K562 (cell line): ENCODE measurements around the gene PCDH9. TPM values are rescaled to one million over a fixed set of nuclear protein-coding genes. Genes with fewer than 3 reads are reported as not detected.

ENCODE experiments used
- ATAC-seq: fragments of 200-7000 bp; cut with Tn5 transposase; 3 replicates; pipeline ENCODE4 v1.9.1; 2020; ENCODE audit warnings: moderate library complexity
- BruUV-seq: library from RNA; stranded (reverse); fragments of 400-500 nt; replicated peaks from 2 replicates; lab custom pipeline; 2021; lab: Mats Ljungman, UMichigan
- CTCF ChIA-PET: fragments of 300-600 bp; formaldehyde crosslinking; extraction: SDS; loops from one replicate; lab custom pipeline; 2021; ENCODE audit warnings: low intra/inter-chr PET ratio; lab: Yijun Ruan, JAX
- POLR2A ChIA-PET: fragments of 300-600, 350-650 bp; sonication (Branson Sonifier 250); formaldehyde crosslinking; extraction: SDS; loops from one replicate; lab custom pipeline; 2021; ENCODE audit warnings: antibody characterized with exemption, inconsistent platforms; lab: Yijun Ruan, JAX
- DNase-seq, 4 experiments: peaks; one replicate each; pipeline versions ENCODE4 v3.0.0 to v3.0.0-alpha.2; 2011 to 2018; ENCODE audit warnings: low spot score in 3 of 4, mixed read lengths in 3 of 4; ENCODE audit errors: extremely low read depth in 1 of 4
- FAIRE-seq: peaks from 2 replicates; lab custom pipeline; 2011; peaks lifted over from hg19 to GRCh38; lab: Jason Lieb, UNC
- H2AFZ ChIP-seq: 2 replicates; pipeline ENCODE4 v1.6.0; 2011; ENCODE audit warnings: low read depth, low read length, control low read depth, inconsistent platforms
- H3K27ac ChIP-seq: fragments of 200-600 bp; 3 replicates; pipeline ENCODE4 v1.8.0; 2011; ENCODE audit warnings: low read depth, mild to moderate bottlenecking, control low read depth, inconsistent platforms, low read length, moderate library complexity, mixed read lengths; ENCODE audit errors: extremely low read depth
- H3K27me3 ChIP-seq, 2 experiments: fragments of 300-600 bp in 1 of 2; 2 replicates in 1 of 2; 3 replicates in 1 of 2; pipeline versions ENCODE4 v1.6.0 to v1.8.0; 2011; ENCODE audit warnings: inconsistent platforms in 2 of 2, low read length in 2 of 2, mild to moderate bottlenecking in 1 of 2, mixed read lengths in 1 of 2, moderate library complexity in 1 of 2; ENCODE audit not compliant: control insufficient read depth in 2 of 2, insufficient read depth in 2 of 2
- H3K36me3 ChIP-seq: fragments of 300-600 bp; 3 replicates; pipeline ENCODE4 v1.8.0; 2011; ENCODE audit warnings: mild to moderate bottlenecking, low read length, inconsistent platforms; ENCODE audit not compliant: control insufficient read depth, insufficient read depth
- H3K4me1 ChIP-seq, 2 experiments: fragments of 200-600 bp in 1 of 2; replicated peaks in 1 of 2; 2 replicates in 1 of 2; 3 replicates in 1 of 2; pipeline versions ENCODE4 v1.5.1 to v1.8.0; 2011; ENCODE audit warnings: inconsistent platforms in 2 of 2, low read length in 2 of 2, mild to moderate bottlenecking in 1 of 2, mixed read lengths in 1 of 2, moderate library complexity in 1 of 2; ENCODE audit not compliant: control insufficient read depth in 2 of 2, insufficient read depth in 2 of 2
- H3K4me2 ChIP-seq: 2 replicates; pipeline ENCODE4 v1.6.1; 2011; ENCODE audit warnings: low read length, control low read depth, inconsistent platforms, mixed read lengths; ENCODE audit not compliant: insufficient read depth
- H3K4me3 ChIP-seq: fragments of 200-600 bp; sonication (generic), shearing (Covaris generic); 2 replicates; pipeline ENCODE4 v1.5.1; 2016; ENCODE audit warnings: control low read depth, inconsistent platforms
- H3K79me2 ChIP-seq: fragments of 200-600 bp; 3 replicates; pipeline ENCODE4 v1.8.0; 2011; ENCODE audit warnings: low read length, inconsistent platforms; ENCODE audit not compliant: control insufficient read depth, insufficient read depth
- H3K9ac ChIP-seq, 2 experiments: 2 replicates each; pipeline versions ENCODE4 v1.6.0 to v1.6.1; 2011; ENCODE audit warnings: low read depth in 2 of 2, low read length in 2 of 2, control low read depth in 1 of 2, inconsistent platforms in 1 of 2, mild to moderate bottlenecking in 1 of 2, mixed read lengths in 1 of 2; ENCODE audit not compliant: insufficient read depth in 1 of 2
- H3K9me1 ChIP-seq: one replicate; pipeline ENCODE4 v1.6.0; 2011; ENCODE audit warnings: inconsistent platforms, mild to moderate bottlenecking, low read length, moderate library complexity; ENCODE audit not compliant: control insufficient read depth, insufficient read depth
- H3K9me3 ChIP-seq: replicated peaks from 2 replicates; pipeline ENCODE4 v1.5.1; 2011; ENCODE audit warnings: low read depth, low read length, inconsistent platforms; ENCODE audit not compliant: control insufficient read depth, insufficient read depth
- H4K20me1 ChIP-seq: replicated peaks from 2 replicates; pipeline ENCODE4 v1.6.1; 2011; ENCODE audit warnings: low read length, inconsistent platforms, mixed read lengths; ENCODE audit not compliant: control insufficient read depth, insufficient read depth
- ASH1L ChIP-seq: fragments of 450-650 bp; IDR thresholded peaks from 2 replicates; pipeline ENCODE4 v1.6.1; 2018; ENCODE audit warnings: borderline replicate concordance, mild to moderate bottlenecking, low read depth; ENCODE audit not compliant: partially characterized antibody
- CBFB ChIP-seq: sonication (generic); formaldehyde crosslinking; IDR thresholded peaks from 2 replicates; pipeline ENCODE4 v1.4.0; 2020; ENCODE audit warnings: mild to moderate bottlenecking, missing genetic modification reagents
- COPS2 ChIP-seq: fragments of 450-650 bp; conservative IDR thresholded peaks from 2 replicates; pipeline ENCODE4 v1.6.1; 2016; ENCODE audit warnings: mild to moderate bottlenecking, moderate library complexity
- FOXK2 ChIP-seq, 2 experiments: fragments of 450-650 bp; IDR thresholded peaks in 1 of 2; conservative IDR thresholded peaks in 1 of 2; 2 replicates each; pipeline ENCODE4 v1.6.1; 2016; ENCODE audit warnings: low read depth in 2 of 2, mild to moderate bottlenecking in 1 of 2
- HDAC8 ChIP-seq: fragments of 450-650 bp; IDR thresholded peaks from 2 replicates; pipeline ENCODE4 v1.6.1; 2016; ENCODE audit warnings: mild to moderate bottlenecking, missing genetic modification characterization, moderate library complexity, missing compliant biosample characterization
- KHSRP ChIP-seq: fragments of 450-650 bp; IDR thresholded peaks from 2 replicates; pipeline ENCODE4 v1.6.1; 2017
- KLF6 ChIP-seq: fragments of 250-450 bp; sonication (Bioruptor Pico); IDR thresholded peaks from 2 replicates; pipeline ENCODE4 v1.4.0; 2020; ENCODE audit warnings: mild to moderate bottlenecking, moderate library complexity, borderline replicate concordance
- MED1 ChIP-seq: sonication (generic); formaldehyde crosslinking; IDR thresholded peaks from 2 replicates; pipeline ENCODE4 v1.8.1; 2023; ENCODE audit warnings: missing genetic modification reagents, borderline replicate concordance
- NUFIP1 ChIP-seq: fragments of 450-650 bp; IDR thresholded peaks from 2 replicates; pipeline ENCODE4 v1.6.1; 2018; ENCODE audit not compliant: partially characterized antibody
- RFX7 ChIP-seq: fragments of 250-450 bp; sonication (Bioruptor Pico); IDR thresholded peaks from 2 replicates; pipeline ENCODE4 v1.5.1; 2021; ENCODE audit warnings: mild to moderate bottlenecking
- WGBS: fragments of 100-300 bp; shearing (Covaris generic); methylation state at CpG from one replicate; pipeline ENCODE4 v1.1.6; 2016; ENCODE audit warnings: low coverage, mixed read lengths; ENCODE audit not compliant: insufficient coverage; ENCODE audit errors: missing lambda C conversion rate; 5-methylcytosine and 5-hydroxymethylcytosine counted together
- in situ Hi-C: fragments of 300-500 bp; cut with MboI; formaldehyde crosslinking; loops from 4 replicates; pipeline ENCODE4 v1.15.0; 2018; ENCODE audit warnings: inconsistent platforms, mixed read lengths
- intact Hi-C: fragments of 100-400 bp; cut with micrococcal nuclease; formaldehyde crosslinking; loops from 2 replicates; pipeline ENCODE4 v1.14.2; 2022
- polyA plus RNA-seq, 8 experiments: library from polyadenylated mRNA; depleted of rRNA in 4 of 8; stranded (reverse) in 5 of 8; unstranded in 3 of 8; fragments of >200 nt; fragmentation: Nextera tagmentation in 2 of 8; fragmentation: Illumina TruSeq in 1 of 8; extraction: Ambion mirVana in 2 of 8; extraction: Trizol in 1 of 8; gene quantifications; 2 replicates each; pipeline versions ENCODE4 v1.2.1 to v1.2.3, GENCODE V29; 2011 to 2014; ENCODE audit warnings: inconsistent platforms in 1 of 8, missing spikeins in 1 of 8
- total RNA-seq, 7 experiments: library from RNA; depleted of rRNA in 6 of 7; stranded (reverse); fragments of >200 nt in 6 of 7; fragmentation: Illumina TruSeq in 2 of 7; extraction: Trizol in 2 of 7; gene quantifications; 2 replicates each; pipeline versions ENCODE4 v1.2.1 to v1.2.3, GENCODE V29; 2011 to 2021; ENCODE audit warnings: low replicate concordance in 1 of 7
- TF ChIP-seq, protein P1 (sequence below), 2 experiments: IDR thresholded peaks in 1 of 2; conservative IDR thresholded peaks in 1 of 2; 2 replicates each; pipeline ENCODE4 v1.6.1; 2016; ENCODE audit warnings: low read depth in 2 of 2, mild to moderate bottlenecking in 1 of 2, missing compliant biosample characterization in 1 of 2, missing genetic modification characterization in 1 of 2, moderate library complexity in 1 of 2
- TF ChIP-seq, protein P2 (sequence below): fragments of 450-650 bp; IDR thresholded peaks from 2 replicates; pipeline ENCODE4 v1.6.1; 2016; ENCODE audit warnings: borderline replicate concordance
- TF ChIP-seq, protein P3 (sequence below): sonication (generic); IDR thresholded peaks from 2 replicates; pipeline ENCODE4 v1.6.1; 2016

The PCDH9 gene
- total and polyA plus RNA-seq, 9 of the 15 experiments (the other 6 are each of a cell fraction or from before 2014, with no cell fraction given): 1.1 to 6.7 (median 4.9) TPM

DNA sequence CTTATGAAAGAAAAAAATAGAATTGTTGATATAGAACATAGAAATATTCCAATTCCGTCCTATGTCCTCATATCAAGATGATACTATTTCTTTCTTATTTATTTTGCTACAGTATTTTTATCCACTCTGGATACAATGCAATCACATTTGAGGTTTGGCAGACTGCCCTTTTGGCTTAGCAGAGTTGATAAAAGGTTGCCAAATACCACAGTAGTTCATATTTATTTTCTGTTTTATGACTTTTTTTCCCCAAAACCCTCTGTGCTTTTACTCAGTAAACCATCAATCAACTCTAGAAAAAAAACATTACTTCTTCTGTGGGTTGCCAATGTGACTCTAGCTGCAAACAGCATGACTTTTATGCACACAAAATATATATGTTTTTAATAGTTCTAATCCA, 424.5 kb downstream of the PCDH9 start (continued):
- TF ChIP-seq, protein P1, sequence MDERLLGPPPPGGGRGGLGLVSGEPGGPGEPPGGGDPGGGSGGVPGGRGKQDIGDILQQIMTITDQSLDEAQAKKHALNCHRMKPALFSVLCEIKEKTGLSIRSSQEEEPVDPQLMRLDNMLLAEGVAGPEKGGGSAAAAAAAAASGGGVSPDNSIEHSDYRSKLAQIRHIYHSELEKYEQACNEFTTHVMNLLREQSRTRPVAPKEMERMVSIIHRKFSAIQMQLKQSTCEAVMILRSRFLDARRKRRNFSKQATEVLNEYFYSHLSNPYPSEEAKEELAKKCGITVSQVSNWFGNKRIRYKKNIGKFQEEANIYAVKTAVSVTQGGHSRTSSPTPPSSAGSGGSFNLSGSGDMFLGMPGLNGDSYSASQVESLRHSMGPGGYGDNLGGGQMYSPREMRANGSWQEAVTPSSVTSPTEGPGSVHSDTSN (CRISPR knock-in tag; IDR thresholded peaks at IDR 0.05; ENCODE audit: low read depth): no peak
- TF ChIP-seq, protein P1 (tag; conservative IDR thresholded peaks at IDR 0.05; ENCODE audit: low read depth): no peak
- no peak for TF ChIP-seq KHSRP
- no peak for TF ChIP-seq COPS2
- no peak for TF ChIP-seq NUFIP1

DNA sequence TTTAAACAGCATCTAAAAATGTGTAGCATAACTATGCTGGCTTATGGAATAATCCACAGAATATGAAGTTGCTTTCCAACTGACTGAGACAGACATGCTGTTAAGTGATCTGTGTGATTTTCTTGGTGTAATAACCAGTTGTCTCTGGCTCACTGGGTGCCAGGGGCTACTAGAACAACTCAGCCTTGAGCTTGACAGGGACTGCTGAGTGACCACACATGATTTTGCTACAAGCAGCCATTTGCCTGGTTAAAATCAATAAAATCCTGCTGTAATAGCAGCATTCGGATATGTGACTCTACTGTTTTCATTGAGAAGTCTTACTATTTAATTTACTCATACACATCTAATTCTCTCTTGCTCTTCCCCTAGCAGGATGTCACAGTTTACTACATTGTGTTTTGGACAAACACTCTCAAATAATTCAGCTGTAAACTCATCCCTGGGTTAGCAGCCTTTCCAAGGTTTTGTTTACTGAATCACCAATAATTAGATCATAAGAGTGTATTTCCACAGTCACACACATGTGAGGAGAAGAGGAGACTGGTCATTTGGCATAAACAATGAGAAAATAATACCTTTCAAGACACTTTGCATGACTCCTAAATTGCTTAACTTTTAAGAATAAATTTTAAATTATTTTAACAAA, 426.2 kb downstream of the PCDH9 start:
- no peaks in the 10 kb centered on the region for H3K79me2 ChIP-seq
- H3K4me1 ChIP-seq: no peaks in the 10 kb centered on the region
- no peak overlapping the region for H3K4me2 ChIP-seq
- ATAC-seq (no peak), DNase-seq (no peak), FAIRE-seq (no peak)
- H3K27me3 ChIP-seq: no peaks in the 10 kb centered on the region
- intact Hi-C loops (no loop called here), in situ Hi-C loops (no loop called here)
- no peaks in the 10 kb centered on the region for H3K36me3 ChIP-seq
- no peak overlapping the region for H3K4me3 ChIP-seq
- POLR2A ChIA-PET: no interaction called here
- H4K20me1 ChIP-seq: no peaks in the 10 kb centered on the region
- no peak overlapping the region for H2AFZ ChIP-seq
- BruUV-seq: no TSS peak
- no peak overlapping the region for H3K27ac ChIP-seq
- 17% methylated on average over 1 of the region's 1 CpG for WGBS
- H3K9ac ChIP-seq: no peak overlapping the region
- H3K9me1 ChIP-seq: no peaks in the 10 kb centered on the region
- no peaks in the 10 kb centered on the region for H3K9me3 ChIP-seq
- CTCF ChIA-PET: no interaction called here
- TF ChIP-seq, protein P2, sequence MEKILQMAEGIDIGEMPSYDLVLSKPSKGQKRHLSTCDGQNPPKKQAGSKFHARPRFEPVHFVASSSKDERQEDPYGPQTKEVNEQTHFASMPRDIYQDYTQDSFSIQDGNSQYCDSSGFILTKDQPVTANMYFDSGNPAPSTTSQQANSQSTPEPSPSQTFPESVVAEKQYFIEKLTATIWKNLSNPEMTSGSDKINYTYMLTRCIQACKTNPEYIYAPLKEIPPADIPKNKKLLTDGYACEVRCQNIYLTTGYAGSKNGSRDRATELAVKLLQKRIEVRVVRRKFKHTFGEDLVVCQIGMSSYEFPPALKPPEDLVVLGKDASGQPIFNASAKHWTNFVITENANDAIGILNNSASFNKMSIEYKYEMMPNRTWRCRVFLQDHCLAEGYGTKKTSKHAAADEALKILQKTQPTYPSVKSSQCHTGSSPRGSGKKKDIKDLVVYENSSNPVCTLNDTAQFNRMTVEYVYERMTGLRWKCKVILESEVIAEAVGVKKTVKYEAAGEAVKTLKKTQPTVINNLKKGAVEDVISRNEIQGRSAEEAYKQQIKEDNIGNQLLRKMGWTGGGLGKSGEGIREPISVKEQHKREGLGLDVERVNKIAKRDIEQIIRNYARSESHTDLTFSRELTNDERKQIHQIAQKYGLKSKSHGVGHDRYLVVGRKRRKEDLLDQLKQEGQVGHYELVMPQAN: no peak
- TF ChIP-seq KLF6 (CRISPR knock-in tag) (no peak), CBFB (no peak), MED1 (CRISPR knock-in tag) (no peak), HDAC8 (no peak), ASH1L (no peak), RFX7 (CRISPR knock-in tag) (no peak), FOXK2 (conservative IDR thresholded peaks at IDR 0.05 in 1 of 2, IDR thresholded peaks at IDR 0.05 in 1 of 2; ENCODE audit: low read depth in 2 of 2) (no peak)
- TF ChIP-seq, protein P3, sequence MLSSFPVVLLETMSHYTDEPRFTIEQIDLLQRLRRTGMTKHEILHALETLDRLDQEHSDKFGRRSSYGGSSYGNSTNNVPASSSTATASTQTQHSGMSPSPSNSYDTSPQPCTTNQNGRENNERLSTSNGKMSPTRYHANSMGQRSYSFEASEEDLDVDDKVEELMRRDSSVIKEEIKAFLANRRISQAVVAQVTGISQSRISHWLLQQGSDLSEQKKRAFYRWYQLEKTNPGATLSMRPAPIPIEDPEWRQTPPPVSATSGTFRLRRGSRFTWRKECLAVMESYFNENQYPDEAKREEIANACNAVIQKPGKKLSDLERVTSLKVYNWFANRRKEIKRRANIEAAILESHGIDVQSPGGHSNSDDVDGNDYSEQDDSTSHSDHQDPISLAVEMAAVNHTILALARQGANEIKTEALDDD: no peak
